NCI-H2227 (cell line): Measurements from ENCODE around the gene CCL19.
A peak's percentile ranks its signal among the peaks of the same experiment; 100 is the strongest.

Experiments
- DNase-seq: peaks from one replicate; lab custom pipeline; 2025; ENCODE audit not compliant: unreplicated experiment; lab: John Stamatoyannopoulos, UW

CCL19 gene

DNA sequence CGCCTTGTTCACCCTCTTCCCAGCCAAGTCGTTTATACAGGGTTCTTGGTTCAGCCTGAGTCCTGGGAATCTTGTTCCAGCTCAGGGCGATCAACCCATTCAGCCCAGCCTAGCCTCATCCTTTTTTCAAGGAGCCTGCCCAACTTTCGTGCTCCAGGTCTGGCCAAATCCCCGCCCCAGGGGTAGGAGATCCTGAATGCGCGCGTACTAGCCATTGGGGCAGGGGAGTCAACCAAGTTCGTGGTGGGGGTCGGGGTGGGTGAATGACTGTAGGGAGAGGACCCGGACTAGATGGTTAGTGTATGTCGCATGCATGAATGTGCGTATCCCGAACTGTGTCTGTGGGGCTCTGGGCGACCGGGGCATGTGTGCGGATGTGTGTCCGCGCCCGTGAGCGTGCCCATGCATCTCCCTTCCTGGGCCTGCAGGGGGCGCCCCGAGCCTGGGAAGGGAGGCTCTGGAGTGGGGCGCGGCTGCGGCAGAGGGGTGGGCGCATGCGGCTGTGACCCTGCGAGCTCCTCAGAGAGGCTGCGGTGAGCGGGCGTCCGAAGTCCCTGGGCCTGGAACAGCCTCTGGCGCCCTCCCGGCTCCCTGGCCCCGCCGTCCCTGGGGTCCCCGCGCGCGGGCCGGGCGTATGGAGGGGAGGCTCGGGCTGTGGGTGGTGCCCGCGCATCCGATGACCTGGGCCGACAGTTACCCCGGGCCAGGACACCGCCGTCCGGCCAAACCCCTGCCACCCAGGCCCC lies 10.1 kb upstream of the CCL19 start:
- DNase-seq = peak; percentile 80

DNA sequence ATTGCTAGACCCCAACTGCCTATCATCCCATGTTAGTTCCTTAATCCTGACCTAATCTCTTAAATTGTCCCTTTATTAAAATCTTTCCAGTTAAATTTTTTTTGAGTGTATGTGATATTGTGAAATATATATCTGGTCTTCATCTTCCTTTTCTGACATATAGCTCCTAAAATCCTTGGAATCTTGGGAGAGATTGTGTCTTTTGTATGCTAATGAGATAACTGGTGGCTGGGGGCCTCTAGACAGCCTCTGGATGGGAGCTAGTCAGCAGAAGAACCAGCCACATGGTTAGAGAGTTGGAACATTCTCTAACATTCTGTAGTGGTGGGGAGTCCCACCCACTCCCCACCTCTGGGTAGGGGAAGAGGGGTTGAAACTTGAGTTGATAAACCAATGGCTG lies 3.7 kb upstream of the CCL19 start:
- DNase-seq = no peak

DNA sequence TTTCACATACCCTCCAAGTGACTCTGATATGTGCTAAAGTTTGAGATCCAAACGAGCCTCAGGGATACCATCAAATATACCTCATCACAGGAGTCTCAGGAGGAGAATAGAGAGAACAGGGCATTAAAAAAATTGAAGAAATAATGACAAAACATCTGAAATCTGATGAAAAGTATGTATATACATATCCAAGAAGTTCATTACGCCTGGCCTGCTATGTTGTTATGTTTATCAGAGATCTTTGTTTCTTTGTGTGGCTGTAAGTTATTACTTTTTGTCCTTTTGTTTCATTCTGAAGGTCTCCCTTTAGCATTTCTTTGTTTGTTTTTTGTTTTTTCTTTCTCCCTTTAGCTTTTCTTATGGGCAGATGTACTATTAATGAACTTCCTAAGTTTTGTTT lies 2.5 kb upstream of the CCL19 start:
- no peak for DNase-seq

DNA sequence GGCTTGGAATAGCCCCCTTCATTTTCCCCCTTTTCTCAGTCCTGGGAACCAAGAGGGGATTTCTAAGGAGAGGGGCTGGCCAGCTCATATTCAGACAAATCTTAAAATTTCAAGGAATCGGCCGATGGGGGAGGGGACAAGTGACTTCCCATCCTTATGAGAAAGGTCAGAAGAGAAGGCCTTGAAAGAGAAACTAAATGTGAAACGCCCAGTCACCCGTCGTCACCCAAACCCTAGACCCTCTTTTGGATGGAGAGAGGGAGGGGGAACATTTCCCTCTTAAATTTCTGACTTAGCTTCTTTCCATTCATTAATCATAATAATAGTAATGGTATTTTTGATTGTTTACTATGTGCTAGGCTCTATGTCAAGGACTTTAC lies 850 bp upstream of the CCL19 start:
- DNase-seq = no peak

DNA sequence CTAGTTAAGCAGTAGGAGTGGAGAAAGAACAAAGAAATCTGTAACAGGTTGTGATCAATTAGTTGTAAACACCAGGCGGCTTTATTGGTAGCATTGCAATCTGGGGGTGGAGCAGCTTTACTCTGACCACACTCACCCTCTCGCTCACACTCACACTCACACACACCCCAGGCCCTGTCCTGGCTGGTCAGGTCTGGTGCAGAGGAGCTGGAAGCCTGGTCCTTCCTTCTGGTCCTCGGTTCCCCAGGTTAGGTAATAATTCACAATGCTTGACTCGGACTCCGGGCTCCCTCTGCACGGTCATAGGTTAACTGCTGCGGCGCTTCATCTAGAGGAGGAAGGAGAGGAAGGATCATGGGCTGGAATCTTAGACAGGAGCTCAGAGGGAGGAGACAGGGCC lies 1.6 kb downstream of the CCL19 start:
- no peak for DNase-seq

DNA sequence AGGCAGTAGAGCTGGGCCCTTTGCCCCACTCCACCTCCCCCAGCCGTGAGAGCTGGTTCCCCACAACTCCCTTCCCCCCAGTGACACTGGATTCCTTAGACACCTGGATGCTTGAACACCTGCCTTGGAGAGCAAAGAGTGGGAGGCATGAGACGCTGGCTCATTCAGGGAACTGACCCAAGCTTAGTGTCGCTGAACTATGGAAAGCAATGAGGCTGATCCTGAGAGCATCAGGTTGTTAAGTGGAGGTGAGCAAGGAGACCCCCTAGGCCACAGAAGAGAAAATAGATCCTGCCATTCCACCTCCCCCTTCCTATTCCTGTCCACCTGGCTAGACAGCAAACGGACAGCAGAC lies 2.0 kb downstream of the CCL19 start:
- no peak for DNase-seq

DNA sequence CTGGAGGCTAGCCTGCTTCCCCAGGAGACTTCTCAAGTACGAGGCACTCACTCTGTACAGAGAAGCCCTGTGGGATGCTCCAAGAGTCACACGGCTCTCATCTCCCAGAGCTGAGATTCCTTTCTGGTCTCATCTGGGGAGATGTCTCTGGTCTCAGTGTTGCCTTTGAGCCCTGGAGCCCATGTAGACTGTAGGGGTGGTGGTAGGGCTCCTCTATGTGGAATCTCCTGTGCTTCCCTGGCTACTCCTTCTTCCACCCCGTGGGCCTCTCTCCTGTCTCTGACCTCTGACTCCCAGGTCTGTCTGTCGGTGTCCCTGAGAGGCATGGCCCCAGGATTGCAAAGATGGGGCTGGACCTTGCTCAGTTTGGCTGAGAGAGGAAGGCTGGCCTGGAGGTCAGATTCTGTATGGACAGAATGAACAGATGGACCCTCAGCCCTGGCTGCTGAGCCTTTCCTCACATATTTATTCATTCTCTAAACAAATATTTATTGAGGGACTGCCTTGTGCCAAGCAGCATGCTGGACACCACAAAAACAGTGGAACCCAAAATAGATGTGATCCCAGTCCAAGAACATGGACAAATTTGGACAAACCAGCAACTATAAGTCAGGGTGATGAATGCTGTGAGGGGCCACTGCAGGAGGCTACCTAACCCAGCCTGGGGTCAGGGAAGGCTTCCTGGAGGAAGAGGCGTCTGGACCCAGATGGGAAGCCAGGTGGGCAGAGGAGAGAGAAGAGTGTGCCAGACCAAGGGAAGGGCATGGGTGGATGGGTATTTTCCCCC lies 2.6 kb downstream of the CCL19 start:
- no peak for DNase-seq

DNA sequence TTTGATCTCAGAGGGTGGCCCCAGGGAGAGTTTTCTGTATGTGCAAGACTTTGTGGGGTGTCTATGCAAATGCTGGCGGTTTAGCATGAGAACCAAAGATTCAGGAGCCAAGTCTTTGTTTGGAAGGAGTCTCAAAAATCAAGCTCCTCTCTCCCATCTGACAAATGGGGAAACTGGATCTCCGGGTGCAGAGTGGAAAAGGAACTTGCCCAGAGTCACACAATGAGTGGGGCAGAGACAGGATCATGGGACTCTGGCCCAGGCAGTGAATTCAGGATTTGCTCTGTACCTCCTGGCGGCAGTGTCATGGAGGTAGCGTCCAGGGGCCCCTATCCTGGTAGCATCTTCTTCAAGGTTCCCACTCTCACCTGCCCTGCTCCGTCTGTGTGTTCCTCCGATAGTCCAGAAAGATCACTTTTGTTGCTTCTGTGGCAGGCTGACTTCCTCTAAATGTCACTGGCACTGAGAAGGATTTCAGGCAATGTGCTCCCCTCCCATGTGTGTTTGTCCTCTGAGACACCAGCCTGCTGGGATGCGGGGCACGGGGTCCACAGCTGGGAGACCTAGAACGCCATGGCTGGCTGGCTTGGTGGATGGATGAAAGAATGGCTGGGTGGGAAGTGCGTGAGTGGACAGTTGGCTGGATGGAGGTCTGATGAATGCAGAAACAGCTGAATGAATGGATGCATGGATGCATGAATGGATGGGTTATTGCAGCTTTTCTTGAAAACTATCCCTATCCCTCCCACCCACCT lies 3.6 kb downstream of the CCL19 start:
- no peak for DNase-seq

DNA sequence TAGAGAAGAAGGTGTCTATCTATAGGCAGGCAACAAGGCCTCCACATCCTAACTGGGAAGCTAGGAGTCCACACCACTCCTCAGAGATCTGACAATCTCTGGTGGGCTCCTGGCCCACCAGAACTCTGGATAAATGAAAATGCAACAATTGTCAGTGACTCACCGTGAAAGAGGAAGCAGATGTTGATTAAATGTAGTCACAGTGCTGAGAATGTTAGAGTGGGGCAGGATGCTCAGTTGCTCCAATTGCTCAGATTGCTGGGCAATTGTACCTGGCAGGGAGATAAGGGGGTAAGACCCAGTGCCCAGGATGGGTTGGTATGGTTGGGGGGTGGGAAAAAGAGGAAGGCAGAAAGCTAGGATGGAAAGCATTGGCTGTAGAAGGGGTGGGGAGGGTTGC lies 4.3 kb downstream of the CCL19 start:
- no peak for DNase-seq

DNA sequence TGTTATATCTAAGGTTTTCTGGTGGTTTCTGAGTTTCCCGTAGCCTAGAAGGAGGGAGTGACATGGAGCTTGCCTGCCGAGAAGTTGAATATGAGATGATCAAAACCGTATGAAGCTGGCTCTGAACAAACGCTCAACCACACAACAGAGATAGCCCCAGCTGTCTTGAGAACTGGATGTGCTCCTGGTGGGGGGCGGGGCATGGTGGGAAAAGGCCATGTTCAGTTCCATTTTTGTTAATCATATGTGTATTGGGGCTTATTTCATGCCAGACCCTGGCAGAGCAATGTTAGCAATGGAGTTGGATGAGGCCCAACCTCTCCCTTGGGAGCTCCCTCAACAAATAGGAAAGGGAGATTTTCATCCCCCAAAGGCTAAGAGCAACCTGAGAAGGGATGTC lies 4.8 kb downstream of the CCL19 start:
- DNase-seq = no peak

DNA sequence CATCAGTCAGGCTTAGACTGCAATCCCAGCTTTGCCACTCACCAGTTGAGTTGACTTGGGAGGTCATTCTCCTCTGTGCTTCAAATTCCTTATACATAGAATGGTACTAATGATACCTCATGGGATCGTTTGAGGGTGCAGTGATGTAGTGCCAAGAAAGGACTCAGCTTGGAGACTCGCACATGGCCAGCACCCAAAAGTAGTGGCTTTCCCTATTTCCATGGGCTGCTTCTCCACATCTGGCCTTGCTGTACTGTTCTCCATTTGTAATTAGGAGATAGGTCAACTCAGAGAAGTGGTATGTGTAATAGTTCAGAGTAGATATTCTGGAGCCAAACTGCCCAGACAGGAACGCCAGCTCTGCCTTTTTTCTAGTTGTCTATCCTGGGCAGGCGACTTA lies 5.5 kb downstream of the CCL19 start:
- no peak for DNase-seq

DNA sequence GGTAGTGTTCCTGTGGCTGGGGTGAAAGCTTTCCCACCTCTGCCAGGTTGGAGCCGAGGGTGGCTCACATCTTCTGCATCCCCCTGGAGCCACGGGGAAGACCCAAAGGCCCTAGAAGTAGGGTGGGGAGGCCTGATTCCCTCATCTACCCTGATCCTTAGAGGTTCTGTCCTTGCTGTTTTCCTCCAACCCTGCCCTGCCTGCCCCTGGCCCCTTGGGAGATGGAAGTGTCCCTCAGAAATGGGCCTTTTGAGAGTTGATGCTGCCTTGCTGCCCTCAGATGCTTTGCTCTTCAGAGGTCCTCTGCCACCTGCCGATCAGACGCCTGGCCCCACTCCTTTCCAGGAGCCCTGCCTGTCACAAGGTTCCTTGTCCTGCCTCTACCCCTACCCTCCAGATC lies 6.3 kb downstream of the CCL19 start:
- DNase-seq = no peak

DNA sequence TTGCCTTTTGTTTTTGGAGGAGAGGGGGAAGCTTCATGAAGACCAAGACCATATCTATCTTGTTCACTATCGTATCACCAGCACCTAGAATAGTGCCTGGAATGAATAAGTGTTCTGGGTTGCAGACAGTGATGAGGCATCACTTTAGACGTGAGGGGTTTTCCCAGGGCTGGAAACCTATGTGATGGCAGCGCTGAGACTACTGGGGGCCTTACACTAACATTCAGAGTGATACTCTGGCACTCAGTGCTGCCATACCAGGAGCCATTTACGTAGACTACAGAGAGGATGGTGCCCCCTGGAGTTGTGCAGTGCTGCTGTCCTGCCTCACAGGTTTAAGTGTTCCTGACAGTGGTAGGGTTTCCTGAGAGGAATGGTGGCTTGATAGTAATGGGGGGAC lies 6.9 kb downstream of the CCL19 start:
- DNase-seq = no peak

DNA sequence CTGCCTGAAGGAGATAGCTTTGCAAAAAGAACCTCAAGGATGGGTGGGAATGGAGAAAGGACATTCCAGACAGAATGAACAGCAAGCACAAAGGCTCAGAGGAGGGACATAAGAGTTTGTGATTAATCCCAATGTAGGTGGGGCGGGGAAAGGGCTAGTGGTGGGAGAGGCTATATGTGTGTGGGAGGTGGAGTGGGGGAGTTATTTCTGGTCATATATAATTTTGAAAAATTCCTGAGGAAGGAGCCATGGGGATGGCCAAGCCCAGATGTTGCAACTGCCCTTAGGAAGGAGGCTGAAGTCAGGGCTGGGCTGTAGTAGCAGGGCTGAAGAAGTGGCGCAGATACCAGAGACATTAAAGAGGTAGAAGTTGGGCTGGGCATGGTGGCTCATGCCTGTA lies 15.2 kb downstream of the CCL19 start:
- no peak for DNase-seq

DNA sequence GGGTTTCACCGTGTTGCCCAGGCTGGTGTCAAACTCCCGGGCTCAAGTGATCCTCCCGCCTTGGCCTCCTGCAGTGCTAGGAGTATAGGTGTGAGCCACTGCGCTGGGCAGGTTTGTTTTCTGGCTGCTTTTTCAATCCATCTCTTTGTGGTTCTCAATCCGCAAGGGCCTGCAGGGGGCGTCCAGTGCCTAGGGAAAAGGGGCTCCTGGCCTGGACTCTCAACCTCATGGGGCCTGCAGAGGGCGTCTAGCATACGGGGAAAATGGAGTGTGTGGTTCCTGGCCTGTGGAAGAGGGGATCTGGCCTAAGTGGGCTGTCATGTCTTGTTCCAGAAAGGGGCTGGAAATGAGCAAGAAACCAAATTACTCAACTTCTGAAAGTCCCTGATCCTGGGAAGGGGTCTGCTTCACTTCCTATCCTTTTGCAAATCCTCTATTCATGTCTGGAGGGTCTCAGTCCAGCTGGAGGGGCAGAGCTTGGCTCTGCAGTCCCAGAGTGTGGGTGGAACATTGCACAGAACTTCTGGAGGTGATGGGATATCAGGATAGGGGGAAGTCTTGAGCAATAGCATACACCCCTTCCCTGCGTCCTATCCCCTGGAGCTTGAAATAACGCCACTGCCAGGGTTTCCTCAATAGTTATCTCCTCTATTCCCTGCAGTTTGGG lies 15.9 kb downstream of the CCL19 start:
- DNase-seq = peak; percentile 50

DNA sequence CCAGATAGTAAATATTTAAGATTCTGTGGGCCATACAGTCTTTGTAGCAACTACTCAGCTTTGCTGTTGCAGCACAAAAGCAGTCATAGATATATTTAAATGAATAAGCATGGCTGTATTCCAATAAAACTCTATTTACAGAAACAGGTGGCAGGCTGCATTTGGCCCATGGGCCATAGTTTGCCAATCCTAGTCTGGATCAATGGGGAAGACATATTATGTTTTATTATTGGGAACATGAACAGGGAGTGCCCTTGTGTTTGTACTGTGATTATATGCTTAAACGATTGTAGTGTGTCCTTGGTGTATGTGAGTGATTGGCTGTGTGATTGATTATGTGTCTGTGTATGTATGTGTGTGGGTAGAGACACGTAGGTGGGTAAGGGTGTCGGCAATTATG lies 16.6 kb downstream of the CCL19 start:
- DNase-seq = no peak

DNA sequence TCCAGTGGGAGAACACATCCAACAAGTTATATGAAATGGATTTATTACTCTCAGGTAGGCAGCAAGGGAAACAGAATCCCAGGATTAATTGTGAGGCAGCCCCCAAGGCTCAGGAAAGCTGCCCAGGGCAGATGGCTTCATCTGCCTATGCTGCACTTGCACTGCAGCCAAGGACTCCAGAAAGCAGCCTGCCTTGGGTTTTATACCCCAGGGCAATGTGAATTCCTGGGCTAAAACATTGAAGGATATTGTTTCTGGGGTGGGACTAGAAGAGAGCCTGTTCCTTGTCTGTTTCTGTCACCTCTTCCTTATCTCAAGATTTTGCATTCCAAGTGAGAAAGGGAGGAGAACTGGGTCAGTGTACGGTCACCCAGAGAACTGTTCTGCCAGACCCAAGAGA lies 19.8 kb downstream of the CCL19 start:
- no peak for DNase-seq

DNA sequence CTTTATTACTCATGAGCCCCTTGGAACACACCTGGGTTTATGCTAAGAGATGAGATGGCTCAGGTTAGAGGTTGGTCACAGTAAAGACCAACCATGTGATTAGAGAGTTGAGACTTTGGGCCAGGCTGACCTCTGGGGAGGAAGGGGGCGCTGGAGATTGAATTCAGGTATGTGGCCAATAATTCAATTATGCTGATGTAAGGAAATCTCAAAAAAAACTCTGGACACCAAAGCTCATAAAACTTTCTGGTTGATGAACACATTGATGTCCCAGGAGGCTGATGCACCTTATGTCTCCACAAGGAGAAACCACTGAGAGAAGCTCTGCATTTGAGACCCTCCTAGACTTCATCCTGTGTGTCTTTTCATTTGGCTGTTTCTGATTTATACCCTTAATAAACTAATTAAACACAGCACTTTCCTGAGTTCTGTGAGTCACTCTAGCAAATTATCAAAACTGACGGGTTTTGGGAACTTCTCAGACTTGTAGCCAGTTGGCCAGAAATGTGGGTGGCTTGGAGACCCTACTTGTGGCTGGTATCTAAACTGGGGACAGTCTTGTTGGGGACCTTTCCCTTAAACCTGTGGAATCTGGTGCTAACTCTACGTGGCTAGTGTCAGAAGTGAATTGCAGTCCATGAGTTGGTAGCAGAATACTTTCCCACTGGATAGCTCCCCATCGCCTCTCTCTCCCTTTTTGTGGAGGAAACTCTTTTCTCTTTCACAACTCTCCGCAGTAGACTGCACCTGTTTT lies 21.1 kb downstream of the CCL19 start:
- no peak for DNase-seq

DNA sequence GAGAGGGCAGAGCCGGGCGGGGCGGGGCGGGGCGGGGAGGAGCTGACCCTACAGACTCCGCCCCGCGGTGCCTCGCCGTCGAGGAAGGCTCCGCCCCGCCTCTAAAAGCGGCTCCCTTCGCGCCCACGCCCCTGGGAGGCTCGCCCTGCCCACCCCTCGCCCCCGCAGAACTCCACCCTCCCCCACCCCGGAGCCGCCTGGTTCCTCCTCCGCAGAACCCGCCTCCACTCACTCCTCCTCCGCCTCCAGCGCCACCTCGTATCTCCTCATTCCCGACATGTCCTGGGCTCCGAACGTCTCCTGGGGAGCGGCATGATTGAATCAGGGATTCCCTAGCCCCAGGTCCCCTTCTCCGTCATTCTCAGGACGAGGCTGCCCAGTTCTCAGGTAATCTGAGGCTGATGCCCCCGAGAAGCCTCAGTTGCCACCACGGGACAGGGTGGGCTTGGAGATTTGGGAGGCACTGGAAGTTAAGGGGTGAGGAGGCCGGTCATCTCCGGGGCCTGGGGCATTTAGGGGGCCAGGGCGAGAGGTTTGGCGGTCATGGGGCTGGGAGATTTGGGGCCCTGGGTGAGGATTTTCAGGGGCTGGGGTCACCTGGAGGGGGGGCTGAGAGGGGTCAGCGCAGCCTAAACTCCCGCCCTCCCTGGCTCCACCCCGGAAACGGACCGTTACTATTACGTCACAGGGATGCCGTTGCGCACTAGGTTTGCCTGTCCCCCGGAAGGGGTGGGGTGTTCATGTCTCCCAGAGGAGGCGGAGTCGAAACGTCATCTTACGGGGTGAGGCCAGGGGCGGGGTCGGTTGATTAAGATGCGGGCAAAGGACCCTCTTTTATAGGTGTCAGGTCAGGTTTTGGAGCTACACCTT lies 25.5 kb downstream of the CCL19 start:
- peak; percentile 95 for DNase-seq

DNA sequence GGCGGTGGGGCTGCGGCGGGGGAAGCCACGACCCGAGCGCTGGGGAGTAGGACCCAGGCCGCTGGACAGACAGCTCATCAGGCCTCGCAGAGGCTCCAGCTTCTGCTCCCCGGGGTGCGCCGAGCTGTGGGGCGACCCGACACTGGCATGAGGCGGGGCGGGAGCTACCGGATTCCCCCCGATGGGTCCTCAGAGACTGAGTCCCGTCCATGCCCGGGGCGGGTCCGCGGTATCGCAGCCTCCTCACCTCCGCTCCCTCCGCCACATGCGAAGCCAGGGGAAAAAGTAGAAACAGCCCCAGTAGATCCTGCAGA lies 26.1 kb downstream of the CCL19 start:
- no peak for DNase-seq
